ENCODE results near the gene ARSI.

Gene ARSI

DNA sequence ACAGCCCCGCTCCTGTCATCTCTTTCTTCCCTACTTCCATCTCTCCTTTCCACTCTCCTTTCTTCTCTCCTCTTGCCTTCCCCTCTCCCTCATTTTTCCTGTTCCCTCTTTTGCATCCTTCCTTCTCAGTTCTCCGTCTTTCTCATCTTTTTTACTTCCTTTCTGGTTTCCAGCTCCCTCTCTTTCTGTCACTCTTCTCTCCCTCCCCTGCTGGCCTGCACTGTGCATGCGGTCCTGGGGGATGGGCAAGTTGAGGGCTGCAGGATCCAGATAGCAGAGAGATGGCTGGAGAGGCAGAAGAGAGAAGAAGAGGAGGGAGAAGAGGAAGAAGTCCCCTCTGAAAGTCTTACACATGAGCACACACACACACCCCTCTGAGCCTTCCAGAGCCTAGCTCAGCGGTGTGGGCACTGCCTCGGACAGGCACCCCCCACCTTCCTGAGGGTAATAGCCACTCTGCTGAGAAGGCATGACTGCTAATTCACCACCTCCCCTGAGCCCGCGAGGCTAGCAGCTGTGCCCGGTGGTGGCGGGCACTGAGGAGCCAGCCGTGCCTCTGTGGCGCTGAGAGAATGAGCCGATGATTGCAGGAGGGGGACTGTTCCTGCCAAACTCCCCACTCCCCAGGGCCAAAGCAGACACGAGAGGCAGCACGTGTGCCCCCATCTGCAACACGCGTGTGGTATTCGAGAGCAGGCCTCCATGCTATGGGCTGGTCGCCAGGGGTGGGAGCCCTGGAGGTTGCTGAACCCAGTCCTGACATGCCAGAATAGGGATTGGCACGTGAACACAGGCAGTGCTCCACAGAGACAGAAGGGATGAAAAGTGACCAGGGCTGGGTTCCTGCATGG, 9.4 kb downstream of the ARSI start:
- DNase-seq (ENCODE audit: low spot score), result no peak

DNA sequence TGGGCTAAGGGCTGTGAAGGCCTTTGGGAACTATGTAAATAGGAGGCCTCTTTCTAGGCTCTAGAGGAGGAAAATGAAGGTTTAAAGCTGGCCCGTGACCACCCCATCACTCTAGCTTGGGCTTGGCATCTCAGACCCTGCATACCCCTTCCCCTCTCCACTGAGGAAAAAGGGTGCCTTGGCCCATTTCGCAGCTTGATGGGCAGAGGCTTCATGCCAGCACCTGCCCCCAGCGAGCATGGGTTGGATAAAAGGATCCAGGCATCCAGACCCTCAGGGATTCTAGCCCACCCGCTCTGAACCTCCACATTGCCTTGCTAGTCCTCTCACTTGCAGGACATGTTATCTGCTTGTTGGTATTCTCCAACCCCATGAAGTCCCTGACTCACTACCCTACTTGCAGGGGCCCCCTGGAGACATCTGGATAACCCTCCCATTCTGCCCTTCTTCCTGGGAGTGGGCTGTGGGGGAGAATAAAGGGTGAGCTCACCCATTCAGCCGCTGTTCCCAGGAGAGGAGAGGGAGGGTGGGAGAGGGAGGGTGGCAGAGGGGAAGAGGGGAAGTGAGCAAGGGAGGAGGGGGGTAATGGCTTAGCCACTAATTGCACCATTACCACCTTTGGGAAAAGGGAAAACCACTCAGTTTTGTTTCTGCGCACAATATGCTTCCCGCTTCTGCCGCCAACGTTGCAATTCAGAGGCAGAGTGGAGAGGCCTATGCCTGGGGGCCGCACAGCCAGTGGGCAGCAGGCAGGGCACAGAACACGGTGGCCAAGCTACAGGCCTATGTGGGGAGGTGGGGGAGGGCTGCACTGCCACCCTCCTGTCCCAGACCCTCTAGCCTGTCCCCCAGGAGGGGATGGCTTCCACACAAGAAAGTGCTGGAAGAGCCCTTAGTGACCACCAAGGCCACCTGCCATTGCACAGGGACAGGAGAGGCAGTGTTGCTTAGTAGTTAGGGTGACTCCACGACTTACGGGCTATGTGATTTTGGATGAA, 11.0 kb downstream of the ARSI start:
- no peak for DNase-seq (ENCODE audit: low spot score)

- no peak for DNase-seq (ENCODE audit: low spot score)
These were observed 12.9 kb downstream of the ARSI start, which contains the start of gene CAMK2A for GRCh38 chr5:150289551-150290390. CAMK2A (minus strand) TSS chr5:150289773; CDS start chr5:150289625, 148 bp downstream.

DNA sequence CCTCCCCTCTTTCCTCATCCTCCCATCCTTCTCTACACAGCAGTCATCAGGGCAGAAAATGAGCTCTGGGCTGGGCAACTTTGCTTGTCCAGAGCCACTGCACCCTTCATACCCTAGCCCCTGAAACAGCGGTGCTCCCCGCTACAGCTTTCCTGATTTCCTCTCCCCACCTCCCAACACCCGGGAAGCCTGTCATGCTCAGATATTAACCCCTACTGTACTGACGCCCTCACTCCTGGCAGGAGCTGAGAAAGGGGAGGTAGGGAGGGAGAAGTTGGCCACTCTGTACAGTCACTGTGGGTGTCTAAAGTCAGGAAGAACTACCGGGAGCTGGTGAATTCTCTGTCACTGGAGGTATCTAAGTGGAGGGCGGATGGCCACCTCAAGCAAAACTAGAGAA, 13.9 kb downstream of the ARSI start:
- no peak for DNase-seq (ENCODE audit: low spot score)

GRCh38 chr5:150288361-150288760, 14.3 kb downstream of the ARSI start:
- DNase-seq (ENCODE audit: low spot score), result no peak

- DNase-seq (ENCODE audit: low spot score), result no peak
These were observed 15.9 kb downstream of the ARSI start for GRCh38 chr5:150286820-150287219.

GRCh38 chr5:150285114-150285513, 17.6 kb downstream of the ARSI start:
- no peak for DNase-seq (ENCODE audit: low spot score)

DNA sequence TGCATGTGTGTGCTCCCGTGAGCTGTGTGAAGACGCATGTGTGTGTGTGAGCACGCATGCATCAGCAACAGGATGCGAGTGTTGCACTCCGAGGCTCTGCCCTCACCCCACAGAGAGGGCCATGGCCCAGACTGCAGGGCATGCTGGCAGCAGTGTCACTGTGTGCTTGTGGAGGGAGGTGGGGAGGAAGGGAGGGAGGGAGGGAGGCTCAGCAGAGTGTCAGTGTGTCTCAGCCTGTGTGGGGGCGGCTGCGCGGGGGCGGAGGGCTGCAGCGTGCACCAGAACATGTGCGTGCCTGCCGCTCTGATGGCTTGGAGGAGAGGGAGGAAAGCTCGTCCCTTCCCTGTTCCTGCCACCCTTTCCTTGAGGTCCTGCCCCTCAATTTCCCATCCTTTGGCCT, 18.4 kb downstream of the ARSI start:
- no peak for DNase-seq (ENCODE audit: low spot score)

- DNase-seq (ENCODE audit: low spot score), result no peak
These were observed 18.8 kb downstream of the ARSI start for GRCh38 chr5:150283904-150284303.

DNA sequence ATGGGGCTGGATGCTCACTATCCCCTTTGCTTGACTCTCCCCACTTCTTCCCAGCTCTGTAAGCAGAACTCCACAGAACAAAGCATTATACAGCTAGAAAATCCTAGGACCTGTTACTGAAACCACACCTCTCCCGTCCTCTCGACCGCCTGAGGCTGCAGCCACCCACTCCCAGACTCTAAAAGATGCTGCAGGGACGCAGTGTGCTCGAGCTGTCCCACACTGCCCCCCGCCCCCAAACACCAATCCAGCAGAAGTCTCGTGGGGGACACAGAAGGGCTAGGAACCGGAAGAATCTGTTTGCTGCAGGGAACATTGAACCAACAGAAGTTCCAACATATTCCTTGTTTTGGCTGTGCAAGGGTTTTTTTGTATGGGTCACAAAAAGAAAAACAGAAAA, 20.7 kb downstream of the ARSI start:
- DNase-seq (ENCODE audit: low spot score), result no peak

GRCh38 chr5:150279330-150280020, 23.2 kb downstream of the ARSI start:
- DNase-seq (ENCODE audit: low spot score), result no peak

GRCh38 chr5:150278916-150279315, 23.8 kb downstream of the ARSI start:
- no peak for DNase-seq (ENCODE audit: low spot score)

GRCh38 chr5:150278046-150278730, 24.5 kb downstream of the ARSI start:
- no peak for DNase-seq (ENCODE audit: low spot score)

DNA sequence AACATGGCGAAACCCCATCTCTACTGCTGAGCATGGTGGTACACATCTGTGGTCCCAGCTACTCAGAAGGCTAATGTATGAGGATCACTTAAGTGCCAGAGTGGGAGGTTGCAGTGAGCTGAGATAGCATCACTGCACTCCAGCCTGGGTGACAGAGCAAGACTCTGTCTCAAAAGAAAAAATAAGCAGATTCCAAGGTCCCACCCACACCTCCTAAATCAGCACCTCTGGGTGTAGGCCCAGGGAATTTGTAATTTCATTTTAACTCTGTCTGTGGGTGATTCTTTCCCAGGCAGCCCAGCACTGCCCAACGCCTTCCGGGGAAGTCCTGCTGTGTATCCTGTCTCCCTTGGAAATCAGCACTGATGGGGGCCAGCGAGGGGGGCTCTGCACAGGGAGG, 25.7 kb downstream of the ARSI start:
- no peak for DNase-seq (ENCODE audit: low spot score)

DNA sequence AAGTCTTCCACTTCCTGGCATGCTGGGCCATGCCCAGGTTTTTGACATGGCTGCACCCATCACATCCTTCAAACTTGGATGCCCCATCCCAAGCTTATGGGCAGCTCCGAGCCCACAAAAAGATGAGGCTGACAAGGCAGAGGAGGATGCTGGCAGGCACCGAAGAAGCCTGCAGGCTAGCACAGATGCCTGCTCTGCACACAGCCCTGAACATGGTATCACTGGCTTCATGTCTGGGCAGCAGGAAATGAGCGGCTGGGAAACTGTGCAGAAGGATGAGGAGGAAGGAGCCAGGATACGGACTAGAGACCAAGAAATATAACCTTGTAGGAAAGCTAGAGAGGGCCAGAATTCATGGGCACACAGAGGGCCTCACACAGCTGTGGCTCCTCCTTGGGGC, 27.9 kb downstream of the ARSI start:
- DNase-seq (ENCODE audit: low spot score), result no peak

- DNase-seq (ENCODE audit: low spot score), result no peak
These were observed 30.2 kb downstream of the ARSI start for GRCh38 chr5:150272531-150272930.

- DNase-seq (ENCODE audit: low spot score), result no peak
These were observed 30.8 kb downstream of the ARSI start for GRCh38 chr5:150271923-150272322.

GRCh38 chr5:150271296-150271692, 31.4 kb downstream of the ARSI start:
- no peak for DNase-seq (ENCODE audit: low spot score)

- DNase-seq (ENCODE audit: low spot score), result no peak
These were observed 32.0 kb downstream of the ARSI start for GRCh38 chr5:150270541-150271295.

GRCh38 chr5:150266871-150267291, 35.8 kb downstream of the ARSI start:
- no peak for DNase-seq (ENCODE audit: low spot score)

All from hematopoietic multipotent progenitor cell treated with erythropoietin and hydrocortisone succinate and interleukin-3 and kit ligand, for 15 days (in vitro differentiated cells).